ENCODE data around the gene PFN4. TPM values are rescaled to one million over a fixed set of nuclear protein-coding genes. Genes with fewer than 3 reads are reported as not detected.

PFN4 gene
- total RNA-seq, 2 donors from 2014 or later = 0.39 TPM; not detected in 1

DNA sequence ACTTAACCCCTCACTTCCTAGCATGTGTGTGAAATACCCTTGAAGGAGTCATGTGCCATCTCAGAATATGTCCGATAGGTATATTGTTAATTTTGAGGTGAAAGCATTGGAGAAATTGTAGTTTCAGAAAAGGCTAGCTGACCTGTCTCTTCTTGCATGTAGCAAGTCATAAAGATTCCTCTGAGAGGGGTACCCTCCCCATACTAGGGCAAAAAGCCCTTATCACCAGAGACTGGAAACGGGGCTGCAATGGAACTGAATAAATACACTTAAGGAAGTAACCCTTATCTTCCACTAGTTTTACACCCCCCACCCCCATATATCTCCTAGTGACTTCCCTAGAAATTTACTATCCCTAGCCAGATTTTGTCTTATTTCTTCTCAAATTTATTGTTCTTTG is 45.3 kb downstream of the PFN4 start:
- H3K36me3 ChIP-seq = peaks cover 18% of the 10 kb centered on the region
- peak overlapping the region in 1 of 2 donors; percentile 90 for H3K27ac ChIP-seq
- H3K4me3 ChIP-seq = peak overlapping the region in 1 of 2 donors; percentile 73
- TF ChIP-seq, protein P1, sequence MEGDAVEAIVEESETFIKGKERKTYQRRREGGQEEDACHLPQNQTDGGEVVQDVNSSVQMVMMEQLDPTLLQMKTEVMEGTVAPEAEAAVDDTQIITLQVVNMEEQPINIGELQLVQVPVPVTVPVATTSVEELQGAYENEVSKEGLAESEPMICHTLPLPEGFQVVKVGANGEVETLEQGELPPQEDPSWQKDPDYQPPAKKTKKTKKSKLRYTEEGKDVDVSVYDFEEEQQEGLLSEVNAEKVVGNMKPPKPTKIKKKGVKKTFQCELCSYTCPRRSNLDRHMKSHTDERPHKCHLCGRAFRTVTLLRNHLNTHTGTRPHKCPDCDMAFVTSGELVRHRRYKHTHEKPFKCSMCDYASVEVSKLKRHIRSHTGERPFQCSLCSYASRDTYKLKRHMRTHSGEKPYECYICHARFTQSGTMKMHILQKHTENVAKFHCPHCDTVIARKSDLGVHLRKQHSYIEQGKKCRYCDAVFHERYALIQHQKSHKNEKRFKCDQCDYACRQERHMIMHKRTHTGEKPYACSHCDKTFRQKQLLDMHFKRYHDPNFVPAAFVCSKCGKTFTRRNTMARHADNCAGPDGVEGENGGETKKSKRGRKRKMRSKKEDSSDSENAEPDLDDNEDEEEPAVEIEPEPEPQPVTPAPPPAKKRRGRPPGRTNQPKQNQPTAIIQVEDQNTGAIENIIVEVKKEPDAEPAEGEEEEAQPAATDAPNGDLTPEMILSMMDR (IDR thresholded peaks at IDR 0.05) = no peak
- DNase-seq (ENCODE audit: low spot score) = no peak
- H3K4me1 ChIP-seq = peaks cover 0 to 25% of the 10 kb centered on the region in 2 donors
- no peaks in the 10 kb centered on the region for H3K9me3 ChIP-seq
- no peaks in the 10 kb centered on the region for H3K27me3 ChIP-seq

DNA sequence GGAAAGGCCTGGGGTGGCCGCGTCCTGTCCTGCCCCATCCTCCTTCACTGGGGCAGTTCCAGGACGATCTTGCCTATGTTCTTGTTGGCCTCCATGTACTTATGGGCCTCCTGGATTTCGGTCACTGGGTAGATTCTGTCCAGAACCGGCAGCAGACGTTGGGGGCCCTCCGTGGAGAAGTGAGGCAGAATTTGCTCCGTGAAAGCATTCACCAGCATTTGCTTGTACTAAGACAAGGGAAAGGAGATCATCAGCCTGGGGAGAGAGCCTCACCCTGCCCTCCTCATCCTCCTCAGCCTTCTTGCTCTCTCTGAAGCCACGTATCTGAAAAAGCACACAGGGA is 45.6 kb downstream of the PFN4 start:
- H3K36me3 ChIP-seq = peaks cover 21% of the 10 kb centered on the region
- no peaks in the 10 kb centered on the region for H3K9me3 ChIP-seq
- no peak for DNase-seq (ENCODE audit: low spot score)
- peak overlapping the region; percentile 87 to 90 for H3K27ac ChIP-seq
- peak overlapping the region; percentile 73 to 74 for H3K4me3 ChIP-seq
- peaks cover 0 to 23% of the 10 kb centered on the region in 2 donors for H3K4me1 ChIP-seq
- TF ChIP-seq, protein P1 (IDR thresholded peaks at IDR 0.05) = no peak
- no peaks in the 10 kb centered on the region for H3K27me3 ChIP-seq

DNA sequence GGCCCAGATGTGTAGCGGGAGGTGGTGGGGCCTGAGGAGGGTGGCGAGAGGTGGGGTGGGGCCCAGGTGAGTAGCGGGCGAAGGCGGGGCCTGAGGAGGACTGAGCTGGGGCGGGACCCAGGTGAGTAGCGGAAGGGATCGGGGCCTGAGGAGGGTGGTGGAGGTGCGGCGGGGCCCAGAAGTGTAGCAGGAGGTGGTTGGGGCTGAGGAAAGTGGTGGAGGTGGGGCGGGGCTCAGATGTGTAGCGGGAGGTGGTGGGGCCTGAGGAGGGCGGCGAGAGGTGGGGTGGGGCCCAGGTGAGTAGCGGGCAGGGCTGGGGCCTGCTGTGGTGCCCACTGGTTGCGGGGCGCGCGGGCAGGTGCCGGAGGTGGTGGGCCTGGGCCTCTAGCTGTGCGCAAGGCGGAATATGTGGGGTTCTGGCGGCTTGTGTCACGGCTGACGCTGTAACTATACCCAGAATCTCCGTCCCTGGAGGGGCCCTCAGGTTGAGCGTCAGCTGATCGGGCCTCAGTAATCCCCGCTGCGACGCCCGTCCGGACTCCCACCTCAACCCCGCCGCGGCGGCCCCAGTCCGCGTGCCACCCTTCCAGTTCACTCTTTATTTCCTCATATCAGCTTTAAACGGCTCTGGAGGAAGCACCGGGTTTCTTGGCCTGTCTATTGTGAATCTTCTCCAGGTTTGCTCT is 46.1 kb downstream of the PFN4 start:
- Histone ChIP-seq H3K4me3 (peak overlapping the region; percentile 73 to 74), H3K27ac (peak overlapping the region; percentile 87 to 90), H3K9me3 (no peaks in the 10 kb centered on the region), H3K36me3 (peaks cover 20% of the 10 kb centered on the region), H3K4me1 (peaks cover 0 to 23% of the 10 kb centered on the region in 2 donors), H3K27me3 (no peaks in the 10 kb centered on the region)
- no peak for DNase-seq (ENCODE audit: low spot score)
- TF ChIP-seq, protein P1 (IDR thresholded peaks at IDR 0.05) = no peak

- Histone ChIP-seq H3K27me3 (no peaks in the 10 kb centered on the region), H3K9me3 (no peaks in the 10 kb centered on the region), H3K4me1 (peaks cover 0 to 23% of the 10 kb centered on the region in 2 donors)
These were observed 47.0 kb downstream of the PFN4 start, which contains the start of gene SF3B6 for GRCh38 chr2:24075915-24076848. TSS of gene SF3B6 (minus strand) at chr2:24076326. CDS start at chr2:24076229, 97 bp downstream.

GRCh38 chr2:24075259-24075658 is 47.9 kb downstream of the PFN4 start:
- H3K4me3 ChIP-seq = peak overlapping the region; percentile 73 to 74
- no peaks in the 10 kb centered on the region for H3K9me3 ChIP-seq
- no peak for DNase-seq (ENCODE audit: low spot score)
- H3K36me3 ChIP-seq = peaks cover 18% of the 10 kb centered on the region
- H3K27ac ChIP-seq = peak overlapping the region; percentile 87 to 90
- H3K27me3 ChIP-seq = no peaks in the 10 kb centered on the region
- H3K4me1 ChIP-seq = peaks cover 0 to 23% of the 10 kb centered on the region in 2 donors
- TF ChIP-seq, protein P1 (IDR thresholded peaks at IDR 0.05) = no peak

More at GRCh38 chr2:24075915-24076848, 47.0 kb downstream of the PFN4 start, which contains the start of gene SF3B6:
- TF ChIP-seq, protein P1 (IDR thresholded peaks at IDR 0.05) = no peak
- H3K36me3 ChIP-seq = peaks cover 18% of the 10 kb centered on the region
- peak; percentile 97 for DNase-seq (ENCODE audit: low spot score)
- H3K27ac ChIP-seq = peak within 1 kb of the TSS; percentile 87 to 90
- peak within 1 kb of the TSS; percentile 73 to 74 for H3K4me3 ChIP-seq

Measured in right atrium auricular region (tissue), 2 donors.